IMR-90 (cell line): ENCODE data around the gene EPHA10. TPM values are rescaled to one million over a fixed set of nuclear protein-coding genes. Genes with fewer than 3 reads are reported as not detected.

Source experiments
- ATAC-seq: fragments of 200-7000 bp; cut with Tn5 transposase; 2 replicates; pipeline ENCODE4 v1.9.1; 2020; ENCODE audit warnings: low read depth, mild to moderate bottlenecking, moderate library complexity
- BruUV-seq: library from RNA; stranded (reverse); fragments of 400-500 nt; replicated peaks from 2 replicates; lab custom pipeline; 2021; lab: Mats Ljungman, UMichigan
- CTCF ChIA-PET: fragments of 300-600 bp; formaldehyde crosslinking; extraction: SDS; loops from one replicate; lab custom pipeline; 2021; ENCODE audit warnings: antibody characterized with exemption; lab: Yijun Ruan, JAX
- POLR2A ChIA-PET: fragments of 300-600 bp; sonication (Branson Sonifier 250); formaldehyde crosslinking; loops from one replicate; lab custom pipeline; 2022; ENCODE audit warnings: antibody characterized with exemption; ENCODE audit not compliant: unreplicated experiment; lab: Charles Lee
- DNase-seq: peaks from one replicate; pipeline ENCODE4 v3.0.0; 2013
- H2AFZ ChIP-seq: replicated peaks from 2 replicates; pipeline ENCODE3; 2013; ENCODE audit warnings: low read length, mild to moderate bottlenecking; ENCODE audit not compliant: poor library complexity
- H2AK5ac ChIP-seq: 2 replicates; pipeline ENCODE4 v1.6.1; 2013; ENCODE audit warnings: low read depth, low read length, inconsistent platforms
- H2AK9ac ChIP-seq: replicated peaks from 2 replicates; pipeline ENCODE3; 2013; ENCODE audit warnings: mild to moderate bottlenecking, low read depth, low read length, moderate library complexity; ENCODE audit not compliant: poor library complexity
- H2BK120ac ChIP-seq: 2 replicates; pipeline ENCODE4 v1.6.1; 2013; ENCODE audit warnings: low read depth, low read length, inconsistent platforms
- H2BK15ac ChIP-seq: 3 replicates; pipeline ENCODE4 v1.6.1; 2013; ENCODE audit warnings: low read depth, low read length, inconsistent platforms
- H2BK20ac ChIP-seq: 2 replicates; pipeline ENCODE4 v1.6.1; 2013; ENCODE audit warnings: low read depth, mild to moderate bottlenecking, inconsistent platforms, low read length, moderate library complexity
- H2BK5ac ChIP-seq: 2 replicates; pipeline ENCODE4 v1.6.1; 2013; ENCODE audit warnings: mild to moderate bottlenecking, low read depth, low read length, inconsistent platforms; ENCODE audit not compliant: poor library complexity, severe bottlenecking
- H3K14ac ChIP-seq: replicated peaks from 2 replicates; pipeline ENCODE4 v1.6.1; 2013; ENCODE audit warnings: low read depth, low read length, inconsistent platforms
- H3K18ac ChIP-seq: 2 replicates; pipeline ENCODE4 v1.6.1; 2013; ENCODE audit warnings: low read depth, low read length, control low read depth
- H3K23ac ChIP-seq: 2 replicates; pipeline ENCODE4 v1.6.1; 2013; ENCODE audit warnings: low read depth, low read length, inconsistent platforms
- H3K27ac ChIP-seq: 2 replicates; pipeline ENCODE4 v1.5.1; 2013; ENCODE audit warnings: mild to moderate bottlenecking, control low read depth, low read length; ENCODE audit not compliant: insufficient read depth
- H3K27me3 ChIP-seq: 2 replicates; pipeline ENCODE4 v1.6.1; 2013; ENCODE audit warnings: low read length; ENCODE audit not compliant: control insufficient read depth, insufficient read depth
- H3K36me3 ChIP-seq: 2 replicates; pipeline ENCODE4 v1.6.1; 2013; ENCODE audit warnings: low read length, mixed read lengths; ENCODE audit not compliant: control insufficient read depth, insufficient read depth
- H3K4ac ChIP-seq: 2 replicates; pipeline ENCODE4 v1.6.1; 2013; ENCODE audit warnings: low read depth, low read length, inconsistent platforms
- H3K4me1 ChIP-seq: 2 replicates; pipeline ENCODE4 v1.6.1; 2013; ENCODE audit warnings: low read length, mixed read lengths; ENCODE audit not compliant: control insufficient read depth, insufficient read depth
- H3K4me2 ChIP-seq: 2 replicates; pipeline ENCODE4 v1.6.1; 2013; ENCODE audit warnings: low read depth, mild to moderate bottlenecking, control low read depth, low read length, moderate library complexity
- H3K4me3 ChIP-seq: 2 replicates; pipeline ENCODE4 v1.5.1; 2013; ENCODE audit warnings: low read depth, mild to moderate bottlenecking, control low read depth, low read length, moderate library complexity; ENCODE audit not compliant: insufficient read depth
- H3K56ac ChIP-seq: 2 replicates; pipeline ENCODE4 v1.6.1; 2013; ENCODE audit warnings: low read length, inconsistent platforms; ENCODE audit not compliant: insufficient read depth; ENCODE audit errors: extremely low read depth
- H3K79me1 ChIP-seq, 2 experiments: 2 replicates each; pipeline ENCODE4 v1.6.1; 2013; ENCODE audit warnings: low read length in 2 of 2, inconsistent platforms in 1 of 2, low read depth in 1 of 2
- H3K9ac ChIP-seq: 2 replicates; pipeline ENCODE4 v1.6.1; 2013; ENCODE audit warnings: low read depth, low read length, control low read depth
- H3K9me1 ChIP-seq: 2 replicates; pipeline ENCODE4 v1.6.1; 2013; ENCODE audit warnings: low read length, inconsistent platforms; ENCODE audit not compliant: insufficient read depth
- H3K9me3 ChIP-seq: 2 replicates; pipeline ENCODE4 v1.6.1; 2013; ENCODE audit warnings: low read length; ENCODE audit not compliant: control insufficient read depth, insufficient read depth
- H4K20me1 ChIP-seq: 2 replicates; pipeline ENCODE4 v1.6.1; 2013; ENCODE audit warnings: low read length, inconsistent platforms; ENCODE audit not compliant: insufficient read depth
- H4K5ac ChIP-seq: 2 replicates; pipeline ENCODE4 v1.6.1; 2013; ENCODE audit warnings: mild to moderate bottlenecking, low read depth, low read length, control low read depth
- H4K8ac ChIP-seq, 2 experiments: 2 replicates each; pipeline ENCODE4 v1.6.1; 2013; ENCODE audit warnings: low read depth in 2 of 2, low read length in 2 of 2, control low read depth in 1 of 2, inconsistent platforms in 1 of 2
- H4K91ac ChIP-seq: 2 replicates; pipeline ENCODE4 v1.6.1; 2013; ENCODE audit warnings: low read depth, low read length, inconsistent platforms; ENCODE audit not compliant: insufficient read depth
- BHLHE40 ChIP-seq: fragments of 150-350 bp; IDR thresholded peaks from 2 replicates; pipeline ENCODE4 v1.6.1; 2016; ENCODE audit warnings: mild to moderate bottlenecking, low read depth, low read length
- CEBPB ChIP-seq: IDR thresholded peaks from 2 replicates; pipeline ENCODE4 v1.6.1; 2012; ENCODE audit warnings: low read depth, low read length, improper control_type of control experiment
- CHD1 ChIP-seq: IDR thresholded peaks from 2 replicates; pipeline ENCODE4 v1.6.1; 2012; ENCODE audit warnings: low read depth, low read length, improper control_type of control experiment
- FOS ChIP-seq: fragments of 150-350 bp; IDR thresholded peaks from 2 replicates; pipeline ENCODE4 v1.6.1; 2016; ENCODE audit warnings: low read depth, low read length
- MAFK ChIP-seq: IDR thresholded peaks from 2 replicates; pipeline ENCODE4 v1.6.1; 2012; ENCODE audit warnings: low read depth, low read length, improper control_type of control experiment
- MXI1 ChIP-seq: IDR thresholded peaks from 2 replicates; pipeline ENCODE4 v1.6.1; 2012; ENCODE audit warnings: low read depth, mild to moderate bottlenecking, low read length, moderate library complexity, borderline replicate concordance
- NFE2L2 ChIP-seq: fragments of 150-350 bp; IDR thresholded peaks from 2 replicates; pipeline ENCODE4 v1.6.1; 2016; ENCODE audit warnings: low read depth, mild to moderate bottlenecking, low read length
- POLR2A ChIP-seq: IDR thresholded peaks from 2 replicates; pipeline ENCODE4 v1.6.1; 2012; ENCODE audit warnings: mild to moderate bottlenecking, low read depth, low read length
- RAD21 ChIP-seq: IDR thresholded peaks from 2 replicates; pipeline ENCODE4 v1.6.1; 2012; ENCODE audit warnings: low read length, improper control_type of control experiment
- RCOR1 ChIP-seq: IDR thresholded peaks from 2 replicates; pipeline ENCODE4 v1.6.1; 2012; ENCODE audit warnings: mild to moderate bottlenecking, low read length, improper control_type of control experiment; ENCODE audit not compliant: insufficient replicate concordance
- RFX5 ChIP-seq: IDR thresholded peaks from 2 replicates; pipeline ENCODE4 v1.8.0; 2012; ENCODE audit warnings: low read depth, mild to moderate bottlenecking, low read length, moderate library complexity
- SMC3 ChIP-seq: fragments of 150-350 bp; IDR thresholded peaks from 2 replicates; pipeline ENCODE4 v1.6.1; 2016; ENCODE audit warnings: low read depth, mild to moderate bottlenecking, antibody characterized with exemption, low read length, moderate library complexity
- WGBS, 2 experiments: methylation state at CpG; one replicate each; pipeline versions ENCODE4 v1.1.5 to v1.1.7; 2013; ENCODE audit warnings: missing lambda C conversion rate in 2 of 2; ENCODE audit not compliant: insufficient read length in 1 of 2; ENCODE audit errors: extremely low coverage in 2 of 2; 5-methylcytosine and 5-hydroxymethylcytosine counted together
- dilution Hi-C: fragments of 300-500 bp; cut with HindIII; formaldehyde crosslinking; loops from one replicate; pipeline ENCODE4 v1.14.3; 2018; ENCODE audit warnings: low sequenced_read_pairs; ENCODE audit not compliant: unreplicated experiment
- in situ Hi-C: fragments of 300-500 bp; cut with MboI; formaldehyde crosslinking; loops from 3 replicates; pipeline ENCODE4 v1.14.3; 2019; ENCODE audit warnings: low sequenced_read_pairs, inconsistent platforms, mixed read lengths
- intact Hi-C: fragments of 100-400 bp; cut with micrococcal nuclease; formaldehyde crosslinking; loops from 2 replicates; pipeline ENCODE4 v1.10.0; 2022
- polyA plus RNA-seq, 3 experiments: library from polyadenylated mRNA; depleted of rRNA; stranded (reverse); fragments of >200 nt; gene quantifications; 2 replicates each; pipeline ENCODE4 v1.2.3, GENCODE V29; 2012; ENCODE audit warnings: low replicate concordance in 1 of 3
- total RNA-seq: library from RNA; depleted of rRNA; stranded (reverse); fragments of >200 nt; gene quantifications from 2 replicates; pipeline ENCODE4 v1.2.3, GENCODE V29; 2012
- TF ChIP-seq, protein P1 (sequence below): conservative IDR thresholded peaks from 2 replicates; pipeline ENCODE4 v1.5.1; 2012; ENCODE audit warnings: mild to moderate bottlenecking, low read depth, low read length, improper control_type of control experiment
- TF ChIP-seq, protein P2 (sequence below): fragments of 150-350 bp; IDR thresholded peaks from 2 replicates; pipeline ENCODE4 v1.6.1; 2016; ENCODE audit warnings: low read depth, mild to moderate bottlenecking, low read length, moderate library complexity, borderline replicate concordance

EPHA10 gene
- total and polyA plus RNA-seq, 2 of the 4 experiments (the other 2 are of a cell fraction) = not detected

DNA sequence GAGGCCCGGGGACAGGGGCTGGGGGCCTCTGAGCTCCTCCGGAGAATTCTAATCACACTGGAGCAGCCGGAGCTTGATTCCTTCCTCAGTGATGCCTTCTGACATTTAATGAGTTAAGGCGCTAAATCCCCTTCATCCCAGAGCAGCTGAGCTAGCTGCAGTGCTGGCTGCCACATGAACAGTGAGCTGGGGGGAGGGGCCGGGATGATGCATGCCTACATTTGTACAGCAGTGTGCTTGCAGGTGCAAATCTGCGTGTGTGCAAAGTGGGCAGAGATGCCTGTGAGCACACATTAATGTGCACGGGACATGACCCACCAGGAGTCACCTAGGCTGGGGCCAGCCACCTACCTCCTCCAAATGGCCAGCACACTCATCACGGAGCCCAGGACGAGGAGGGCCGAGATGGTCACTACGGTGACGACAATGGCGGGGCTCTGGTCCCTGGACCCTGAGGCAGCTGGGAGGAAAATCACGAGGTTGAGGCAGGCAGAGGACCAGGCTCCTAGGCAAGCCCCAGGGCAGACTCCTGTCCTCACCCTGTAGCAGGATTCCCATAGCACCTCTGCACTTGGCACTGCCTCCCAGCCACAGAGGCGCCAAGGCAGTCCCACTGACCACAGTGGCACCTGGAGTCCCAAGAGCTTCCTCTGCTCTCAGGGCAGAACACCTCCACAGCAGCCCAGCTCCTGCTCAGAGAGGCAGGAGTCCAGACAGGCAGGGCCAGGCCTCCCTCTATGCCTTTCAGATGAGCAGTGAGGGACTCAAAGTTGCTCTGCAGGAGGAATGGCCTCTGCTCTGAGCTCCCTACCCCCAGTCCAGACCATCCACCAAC is 38.0 kb downstream of the EPHA10 start:
- no peaks in the 10 kb centered on the region for H4K20me1 ChIP-seq
- no peak overlapping the region for H3K27ac ChIP-seq

More for the DNA sequence above, 38.0 kb downstream of the EPHA10 start:
- BruUV-seq = no TSS peak
- H3K9me1 ChIP-seq = no peaks in the 10 kb centered on the region
- no peak overlapping the region for H4K5ac ChIP-seq
- DNase-seq (no peak), ATAC-seq (no peak)
- no peaks in the 10 kb centered on the region for H3K36me3 ChIP-seq
- H2BK5ac ChIP-seq = no peak overlapping the region
- WGBS, 2 experiments = 17% methylated on average over 1 of the region's 15 CpGs; no CpG with 5 or more reads in 1 of the 2 experiments
- H2BK120ac ChIP-seq = no peak overlapping the region
- peaks cover 49% of the 10 kb centered on the region for H3K27me3 ChIP-seq
- intact Hi-C loops = no loop called here
- no peak overlapping the region for H3K18ac ChIP-seq
- TF ChIP-seq RCOR1 (no peak), CHD1 (no peak), FOS (no peak), POLR2A (no peak), BHLHE40 (no peak), MXI1 (no peak), NFE2L2 (no peak), CEBPB (no peak), MAFK (no peak), RAD21 (no peak), SMC3 (no peak), RFX5 (no peak)
- TF ChIP-seq, protein P1, sequence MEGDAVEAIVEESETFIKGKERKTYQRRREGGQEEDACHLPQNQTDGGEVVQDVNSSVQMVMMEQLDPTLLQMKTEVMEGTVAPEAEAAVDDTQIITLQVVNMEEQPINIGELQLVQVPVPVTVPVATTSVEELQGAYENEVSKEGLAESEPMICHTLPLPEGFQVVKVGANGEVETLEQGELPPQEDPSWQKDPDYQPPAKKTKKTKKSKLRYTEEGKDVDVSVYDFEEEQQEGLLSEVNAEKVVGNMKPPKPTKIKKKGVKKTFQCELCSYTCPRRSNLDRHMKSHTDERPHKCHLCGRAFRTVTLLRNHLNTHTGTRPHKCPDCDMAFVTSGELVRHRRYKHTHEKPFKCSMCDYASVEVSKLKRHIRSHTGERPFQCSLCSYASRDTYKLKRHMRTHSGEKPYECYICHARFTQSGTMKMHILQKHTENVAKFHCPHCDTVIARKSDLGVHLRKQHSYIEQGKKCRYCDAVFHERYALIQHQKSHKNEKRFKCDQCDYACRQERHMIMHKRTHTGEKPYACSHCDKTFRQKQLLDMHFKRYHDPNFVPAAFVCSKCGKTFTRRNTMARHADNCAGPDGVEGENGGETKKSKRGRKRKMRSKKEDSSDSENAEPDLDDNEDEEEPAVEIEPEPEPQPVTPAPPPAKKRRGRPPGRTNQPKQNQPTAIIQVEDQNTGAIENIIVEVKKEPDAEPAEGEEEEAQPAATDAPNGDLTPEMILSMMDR = no peak
- TF ChIP-seq, protein P2, sequence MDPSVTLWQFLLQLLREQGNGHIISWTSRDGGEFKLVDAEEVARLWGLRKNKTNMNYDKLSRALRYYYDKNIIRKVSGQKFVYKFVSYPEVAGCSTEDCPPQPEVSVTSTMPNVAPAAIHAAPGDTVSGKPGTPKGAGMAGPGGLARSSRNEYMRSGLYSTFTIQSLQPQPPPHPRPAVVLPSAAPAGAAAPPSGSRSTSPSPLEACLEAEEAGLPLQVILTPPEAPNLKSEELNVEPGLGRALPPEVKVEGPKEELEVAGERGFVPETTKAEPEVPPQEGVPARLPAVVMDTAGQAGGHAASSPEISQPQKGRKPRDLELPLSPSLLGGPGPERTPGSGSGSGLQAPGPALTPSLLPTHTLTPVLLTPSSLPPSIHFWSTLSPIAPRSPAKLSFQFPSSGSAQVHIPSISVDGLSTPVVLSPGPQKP = no peak
- H3K4me3 ChIP-seq = no peak overlapping the region
- dilution Hi-C loops = no loop called here
- H2AK5ac ChIP-seq = no peak overlapping the region
- no peak overlapping the region for H3K4ac ChIP-seq
- H3K4me1 ChIP-seq = no peaks in the 10 kb centered on the region
- POLR2A ChIA-PET = no interaction called here
- no peak overlapping the region for H3K4me2 ChIP-seq
- H2BK20ac ChIP-seq = no peak overlapping the region
- no peak overlapping the region for H2BK15ac ChIP-seq
- H3K14ac ChIP-seq = no peak overlapping the region
- no peak overlapping the region for H3K56ac ChIP-seq
- CTCF ChIA-PET = no interaction called here
- no peak overlapping the region for H4K8ac ChIP-seq
- no peaks in the 10 kb centered on the region for H3K9me3 ChIP-seq
- H3K23ac ChIP-seq = no peak overlapping the region
- H3K79me1 ChIP-seq = no peaks in the 10 kb centered on the region
- in situ Hi-C loops = no loop called here
- no peak overlapping the region for H3K9ac ChIP-seq
- no peak overlapping the region for H4K91ac ChIP-seq
- no peak overlapping the region for H2AFZ ChIP-seq
- no peak overlapping the region for H2AK9ac ChIP-seq
